A673 (cell line): ENCODE measurements around the gene CDK5RAP2.

Experiments used
- CTCF ChIP-seq: fragments of 300-800, 200-600 bp; sonication (generic); conservative IDR thresholded peaks from 2 replicates; pipeline ENCODE4 v1.5.1; 2017; ENCODE audit warnings: low read depth, mild to moderate bottlenecking, antibody characterized with exemption, low read length, moderate library complexity, mixed read lengths
- EZH2 ChIP-seq: fragments of 200-600 bp; sonication (generic); IDR thresholded peaks from 2 replicates; pipeline ENCODE4 v1.6.1; 2017; ENCODE audit warnings: borderline replicate concordance, low read depth, mild to moderate bottlenecking, mixed read lengths, antibody characterized with exemption, low read length; ENCODE audit not compliant: poor library complexity, severe bottlenecking

- TF ChIP-seq CTCF (no peak), EZH2 (no peak)
Measured at GRCh38 chr9:120625222-120625621, 45.3 kb upstream of the CDK5RAP2 start.
